ENCODE results near the gene ORC1. TPM values are rescaled to one million over a fixed set of nuclear protein-coding genes. Genes with fewer than 3 reads are reported as not detected.

ORC1 gene
- total RNA-seq, 1 experiment from 2014 or later = 45.2 TPM

- TF ChIP-seq, protein P1, sequence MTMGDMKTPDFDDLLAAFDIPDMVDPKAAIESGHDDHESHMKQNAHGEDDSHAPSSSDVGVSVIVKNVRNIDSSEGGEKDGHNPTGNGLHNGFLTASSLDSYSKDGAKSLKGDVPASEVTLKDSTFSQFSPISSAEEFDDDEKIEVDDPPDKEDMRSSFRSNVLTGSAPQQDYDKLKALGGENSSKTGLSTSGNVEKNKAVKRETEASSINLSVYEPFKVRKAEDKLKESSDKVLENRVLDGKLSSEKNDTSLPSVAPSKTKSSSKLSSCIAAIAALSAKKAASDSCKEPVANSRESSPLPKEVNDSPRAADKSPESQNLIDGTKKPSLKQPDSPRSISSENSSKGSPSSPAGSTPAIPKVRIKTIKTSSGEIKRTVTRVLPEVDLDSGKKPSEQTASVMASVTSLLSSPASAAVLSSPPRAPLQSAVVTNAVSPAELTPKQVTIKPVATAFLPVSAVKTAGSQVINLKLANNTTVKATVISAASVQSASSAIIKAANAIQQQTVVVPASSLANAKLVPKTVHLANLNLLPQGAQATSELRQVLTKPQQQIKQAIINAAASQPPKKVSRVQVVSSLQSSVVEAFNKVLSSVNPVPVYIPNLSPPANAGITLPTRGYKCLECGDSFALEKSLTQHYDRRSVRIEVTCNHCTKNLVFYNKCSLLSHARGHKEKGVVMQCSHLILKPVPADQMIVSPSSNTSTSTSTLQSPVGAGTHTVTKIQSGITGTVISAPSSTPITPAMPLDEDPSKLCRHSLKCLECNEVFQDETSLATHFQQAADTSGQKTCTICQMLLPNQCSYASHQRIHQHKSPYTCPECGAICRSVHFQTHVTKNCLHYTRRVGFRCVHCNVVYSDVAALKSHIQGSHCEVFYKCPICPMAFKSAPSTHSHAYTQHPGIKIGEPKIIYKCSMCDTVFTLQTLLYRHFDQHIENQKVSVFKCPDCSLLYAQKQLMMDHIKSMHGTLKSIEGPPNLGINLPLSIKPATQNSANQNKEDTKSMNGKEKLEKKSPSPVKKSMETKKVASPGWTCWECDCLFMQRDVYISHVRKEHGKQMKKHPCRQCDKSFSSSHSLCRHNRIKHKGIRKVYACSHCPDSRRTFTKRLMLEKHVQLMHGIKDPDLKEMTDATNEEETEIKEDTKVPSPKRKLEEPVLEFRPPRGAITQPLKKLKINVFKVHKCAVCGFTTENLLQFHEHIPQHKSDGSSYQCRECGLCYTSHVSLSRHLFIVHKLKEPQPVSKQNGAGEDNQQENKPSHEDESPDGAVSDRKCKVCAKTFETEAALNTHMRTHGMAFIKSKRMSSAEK (CRISPR knock-in tag; IDR thresholded peaks at IDR 0.05; ENCODE audit: borderline replicate concordance) = no peak
- no peak for TF ChIP-seq ZBTB21 (CRISPR knock-in tag; IDR thresholded peaks at IDR 0.05; ENCODE audit: borderline replicate concordance)
- no peak for TF ChIP-seq GRHL2 (CRISPR knock-in tag; IDR thresholded peaks at IDR 0.05; ENCODE audit: insufficient replicate concordance, severe bottlenecking)
- TF ChIP-seq CREM (CRISPR knock-in tag; IDR thresholded peaks at IDR 0.05) = no peak
- TF ChIP-seq SMAD3 (CRISPR knock-in tag; IDR thresholded peaks at IDR 0.05; ENCODE audit: borderline replicate concordance) = no peak
- TF ChIP-seq NR2C2 (CRISPR knock-in tag; IDR thresholded peaks at IDR 0.05) = no peak
- TF ChIP-seq NR1H2 (CRISPR knock-in tag; IDR thresholded peaks at IDR 0.05) = no peak
- TF ChIP-seq KAT7 (CRISPR knock-in tag; IDR thresholded peaks at IDR 0.05; ENCODE audit: borderline replicate concordance) = no peak
- TF ChIP-seq ZNF263 (CRISPR knock-in tag; IDR thresholded peaks at IDR 0.05; ENCODE audit: low read depth) = no peak
- no peak for TF ChIP-seq E2F4 (CRISPR knock-in tag; IDR thresholded peaks at IDR 0.05; ENCODE audit: borderline replicate concordance, low read depth)
- no peak for TF ChIP-seq MYBL2 (CRISPR knock-in tag; IDR thresholded peaks at IDR 0.05)
- TF ChIP-seq FOXJ3 (CRISPR knock-in tag; IDR thresholded peaks at IDR 0.05; ENCODE audit: borderline replicate concordance) = no peak
Observed at GRCh38 chr1:52358851-52359497, 45.2 kb downstream of the ORC1 start (continued).

DNA sequence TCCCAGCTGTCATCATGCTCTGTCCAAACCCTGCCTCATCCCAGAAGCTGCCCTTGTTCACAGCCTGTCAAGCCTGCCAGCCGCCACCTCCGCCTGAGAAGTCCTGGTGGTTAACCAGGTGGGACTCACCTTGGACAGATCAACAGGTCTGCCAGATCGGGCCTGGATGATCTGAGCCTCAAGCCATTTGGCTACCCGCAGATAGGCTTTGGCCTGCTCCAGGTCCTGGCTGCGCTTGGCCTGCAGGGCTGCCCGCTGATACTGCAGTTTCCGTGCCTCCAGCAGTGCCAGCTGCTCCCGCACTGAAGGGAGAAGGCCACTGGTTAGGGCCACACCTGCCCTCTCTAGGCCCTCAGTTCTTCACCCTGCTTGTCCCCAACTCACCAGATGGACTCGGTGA is 46.8 kb downstream of the ORC1 start:
- Mint-ChIP-seq H3K36me3 (peaks cover 87% of the 10 kb centered on the region), H3K27ac (no peak overlapping the region), H3K4me1 (no peaks in the 10 kb centered on the region), H3K9me3 (no peaks in the 10 kb centered on the region), H3K27me3 (ENCODE audit: low read depth) (no peaks in the 10 kb centered on the region), H3K4me3 (no peak overlapping the region)
- DNase-seq (ENCODE audit: low spot score) (no peak), ATAC-seq (no peak)
- 0 out of 2 replicates have a peak, but pooled peaks have one; percentile 32 for TF ChIP-seq FOXP1 (CRISPR knock-in tag; IDR thresholded peaks at IDR 0.05; ENCODE audit: borderline replicate concordance)
- no peak for TF ChIP-seq JAZF1 (CRISPR knock-in tag; IDR thresholded peaks at IDR 0.05)
- TF ChIP-seq KAT7 (CRISPR knock-in tag; IDR thresholded peaks at IDR 0.05; ENCODE audit: borderline replicate concordance) = no peak
- TF ChIP-seq HMGA2 (CRISPR knock-in tag; IDR thresholded peaks at IDR 0.05) = no peak
- TF ChIP-seq E2F4 (CRISPR knock-in tag; IDR thresholded peaks at IDR 0.05; ENCODE audit: borderline replicate concordance, low read depth) = 0 out of 2 replicates have a peak, but pooled peaks have one; percentile 39
- CTCF ChIA-PET = no interaction called here
- POLR2A ChIA-PET = no interaction called here

DNA sequence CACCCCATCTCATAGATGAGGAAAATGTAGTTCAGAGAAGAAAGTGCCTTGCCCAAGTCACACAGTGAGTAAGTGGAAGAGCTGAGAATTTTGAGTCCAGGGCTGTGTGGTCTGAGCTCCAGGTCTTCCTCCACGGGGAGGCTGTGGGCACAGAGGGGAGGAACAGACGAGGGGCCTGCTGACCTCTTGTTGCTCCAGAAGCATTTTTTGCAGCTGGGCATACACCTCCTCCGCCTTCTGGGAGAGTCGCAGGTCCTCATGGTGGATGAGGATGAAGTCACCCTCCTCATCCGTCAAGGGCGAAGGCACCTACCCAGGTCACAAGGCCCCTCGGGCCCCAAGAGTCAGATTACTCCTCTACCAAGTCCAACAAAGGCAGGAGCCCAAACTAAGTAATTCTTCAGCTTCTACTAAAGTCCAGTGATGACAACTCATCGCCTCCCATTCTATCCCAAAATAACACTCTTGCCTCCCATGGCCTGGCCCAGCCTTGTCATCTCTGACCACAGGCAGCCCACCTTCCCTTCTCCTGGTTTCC is 47.3 kb downstream of the ORC1 start:
- no peak for DNase-seq (ENCODE audit: low spot score)
- Mint-ChIP-seq H3K36me3 (peaks cover 81% of the 10 kb centered on the region), H3K4me3 (no peak overlapping the region), H3K4me1 (no peaks in the 10 kb centered on the region), H3K9me3 (no peaks in the 10 kb centered on the region), H3K27ac (no peak overlapping the region), H3K27me3 (ENCODE audit: low read depth) (no peaks in the 10 kb centered on the region)
- ChIA-PET CTCF (no interaction called here), POLR2A (no interaction called here)
- ATAC-seq = no peak
- no peak for TF ChIP-seq GABPB1 (CRISPR knock-in tag; IDR thresholded peaks at IDR 0.05)
- TF ChIP-seq ZNF138 (CRISPR knock-in tag; conservative IDR thresholded peaks at IDR 0.05) = no peak
- TF ChIP-seq ZNF263 (CRISPR knock-in tag; IDR thresholded peaks at IDR 0.05; ENCODE audit: low read depth) = no peak
- no peak for TF ChIP-seq STAT6 (CRISPR knock-in tag; conservative IDR thresholded peaks at IDR 0.05; ENCODE audit: low read depth)
- no peak for TF ChIP-seq ZNF423 (CRISPR knock-in tag; IDR thresholded peaks at IDR 0.05)
- no peak for TF ChIP-seq ZNF396 (CRISPR knock-in tag; IDR thresholded peaks at IDR 0.05; ENCODE audit: borderline replicate concordance)
- no peak for TF ChIP-seq E2F1 (CRISPR knock-in tag; IDR thresholded peaks at IDR 0.05)
- TF ChIP-seq NFYB (CRISPR knock-in tag; conservative IDR thresholded peaks at IDR 0.05; ENCODE audit: low read depth) = no peak

All from WTC11 (cell line).